Lower lobe of right lung (tissue), 2 donors: ENCODE results near the gene RHPN2. TPM values are rescaled to one million over a fixed set of nuclear protein-coding genes. Genes with fewer than 3 reads are reported as not detected.
"Not testable (repeated sequence)": the region's sequence is repeated elsewhere in the genome, so short reads cannot be mapped to it uniquely, and the experiment has no call there.

ENCODE experiments used
- ATAC-seq, 2 donors: fragments of 200-7000 bp; cut with Tn5 transposase; one replicate each; pipeline ENCODE4 v1.9.1; 2020 to 2022; ENCODE audit warnings: mild to moderate bottlenecking in 2 of 2, moderate library complexity in 2 of 2
- DNase-seq: peaks from one replicate; pipeline ENCODE4 v3.0.0-alpha.2; 2020
- H3K27ac ChIP-seq: fragments of 200-600 bp; one replicate; pipeline ENCODE4 v1.8.0; 2022
- H3K27me3 ChIP-seq: fragments of 200-600 bp; one replicate; pipeline ENCODE4 v1.8.0; 2022; ENCODE audit warnings: low read depth
- H3K36me3 ChIP-seq: fragments of 200-600 bp; one replicate; pipeline ENCODE4 v1.8.0; 2022; ENCODE audit warnings: mild to moderate bottlenecking
- H3K4me1 ChIP-seq: fragments of 200-600 bp; one replicate; pipeline ENCODE4 v1.8.0; 2022
- H3K4me3 ChIP-seq: fragments of 200-600 bp; one replicate; pipeline ENCODE4 v1.8.0; 2022; ENCODE audit warnings: mild to moderate bottlenecking
- H3K9me3 ChIP-seq: fragments of 200-600 bp; one replicate; pipeline ENCODE4 v1.8.0; 2022
- CTCF ChIP-seq: fragments of 200-600 bp; IDR thresholded peaks from one replicate; pipeline ENCODE4 v1.8.0; 2022; ENCODE audit warnings: antibody characterized with exemption, mild to moderate bottlenecking
- intact Hi-C: fragments of 100-400 bp; cut with DNase I; formaldehyde crosslinking; loops from one replicate; pipeline ENCODE4 v1.11.0; 2022
- total RNA-seq: library from RNA; stranded (reverse); fragmentation: NEBNext Ultra II Directional; extraction: Animal tissue kit (Norgen Biotek cat#: 25700); gene quantifications from one replicate; pipeline ENCODE4 v1.2.1, GENCODE V29; 2021
- donor health status: DM: no; HTN: yes; CAD: no; lungs with severe emphysema.

Gene RHPN2
- total RNA-seq, 1 donor from 2014 or later, result 7.7 TPM

- no peak for ATAC-seq
- intact Hi-C loops, result no loop called here
- H3K27ac ChIP-seq, result no peak overlapping the region
Observed at GRCh38 chr19:33035461-33035860, 29.2 kb downstream of the RHPN2 start.

GRCh38 chr19:33032218-33032781 is 32.4 kb downstream of the RHPN2 start:
- intact Hi-C loops, result no loop called here
- TF ChIP-seq CTCF, result no peak

More at GRCh38 chr19:33035461-33035860, 29.2 kb downstream of the RHPN2 start:
- no peak for TF ChIP-seq CTCF
- Histone ChIP-seq H3K4me1 (no peaks in the 10 kb centered on the region), H3K9me3 (no peaks in the 10 kb centered on the region), H3K36me3 (no peaks in the 10 kb centered on the region), H3K27me3 (no peaks in the 10 kb centered on the region), H3K4me3 (no peak overlapping the region)
- DNase-seq, result no peak

GRCh38 chr19:33029746-33030303 is 34.9 kb downstream of the RHPN2 start:
- intact Hi-C loops, result no loop called here

More at GRCh38 chr19:33032218-33032781, 32.4 kb downstream of the RHPN2 start:
- DNase-seq (no peak), ATAC-seq (no peak)
- H3K36me3 ChIP-seq, result no peaks in the 10 kb centered on the region
- no peak overlapping the region for H3K4me3 ChIP-seq
- H3K27ac ChIP-seq, result no peak overlapping the region
- no peaks in the 10 kb centered on the region for H3K4me1 ChIP-seq
- H3K27me3 ChIP-seq, result no peaks in the 10 kb centered on the region
- no peaks in the 10 kb centered on the region for H3K9me3 ChIP-seq

GRCh38 chr19:33026602-33027001 is 38.1 kb downstream of the RHPN2 start:
- ATAC-seq, H3K36me3 ChIP-seq, intact Hi-C loops, H3K27ac ChIP-seq, H3K9me3 ChIP-seq, H3K4me3 ChIP-seq, DNase-seq, H3K4me1 ChIP-seq, H3K27me3 ChIP-seq: not testable (repeated sequence)

More at GRCh38 chr19:33029746-33030303, 34.9 kb downstream of the RHPN2 start:
- no peaks in the 10 kb centered on the region for H3K27me3 ChIP-seq
- no peak for ATAC-seq
- no peaks in the 10 kb centered on the region for H3K9me3 ChIP-seq
- no peak overlapping the region for H3K4me3 ChIP-seq
- H3K4me1 ChIP-seq, result no peaks in the 10 kb centered on the region
- TF ChIP-seq CTCF, result no peak
- no peak for DNase-seq
- H3K27ac ChIP-seq, result no peak overlapping the region
- peaks cover 4% of the 10 kb centered on the region for H3K36me3 ChIP-seq

GRCh38 chr19:33025468-33026238 is 39.0 kb downstream of the RHPN2 start:
- H3K36me3 ChIP-seq, H3K27me3 ChIP-seq, H3K9me3 ChIP-seq, DNase-seq, H3K4me3 ChIP-seq, ATAC-seq, H3K4me1 ChIP-seq, H3K27ac ChIP-seq, intact Hi-C loops: not testable (repeated sequence)

GRCh38 chr19:33024398-33024797 is 40.3 kb downstream of the RHPN2 start:
- Histone ChIP-seq H3K4me1 (no peaks in the 10 kb centered on the region), H3K36me3 (peaks cover 4% of the 10 kb centered on the region), H3K4me3 (no peak overlapping the region), H3K9me3 (no peaks in the 10 kb centered on the region), H3K27ac (no peak overlapping the region), H3K27me3 (no peaks in the 10 kb centered on the region)
- ATAC-seq, result no peak
- intact Hi-C loops, result no loop called here
- TF ChIP-seq CTCF, result no peak
- no peak for DNase-seq
